Measurements from ENCODE around the gene USH2A. TPM values are rescaled to one million over a fixed set of nuclear protein-coding genes. Genes with fewer than 3 reads are reported as not detected.

The USH2A gene
- total and polyA plus RNA-seq, 3 donors from 2014 or later: 1.6 to 2.5 (median 1.8) TPM

- DNase-seq: no peak
Observed at GRCh38 chr1:215590779-215591491, 832.3 kb downstream of the USH2A start.

DNA sequence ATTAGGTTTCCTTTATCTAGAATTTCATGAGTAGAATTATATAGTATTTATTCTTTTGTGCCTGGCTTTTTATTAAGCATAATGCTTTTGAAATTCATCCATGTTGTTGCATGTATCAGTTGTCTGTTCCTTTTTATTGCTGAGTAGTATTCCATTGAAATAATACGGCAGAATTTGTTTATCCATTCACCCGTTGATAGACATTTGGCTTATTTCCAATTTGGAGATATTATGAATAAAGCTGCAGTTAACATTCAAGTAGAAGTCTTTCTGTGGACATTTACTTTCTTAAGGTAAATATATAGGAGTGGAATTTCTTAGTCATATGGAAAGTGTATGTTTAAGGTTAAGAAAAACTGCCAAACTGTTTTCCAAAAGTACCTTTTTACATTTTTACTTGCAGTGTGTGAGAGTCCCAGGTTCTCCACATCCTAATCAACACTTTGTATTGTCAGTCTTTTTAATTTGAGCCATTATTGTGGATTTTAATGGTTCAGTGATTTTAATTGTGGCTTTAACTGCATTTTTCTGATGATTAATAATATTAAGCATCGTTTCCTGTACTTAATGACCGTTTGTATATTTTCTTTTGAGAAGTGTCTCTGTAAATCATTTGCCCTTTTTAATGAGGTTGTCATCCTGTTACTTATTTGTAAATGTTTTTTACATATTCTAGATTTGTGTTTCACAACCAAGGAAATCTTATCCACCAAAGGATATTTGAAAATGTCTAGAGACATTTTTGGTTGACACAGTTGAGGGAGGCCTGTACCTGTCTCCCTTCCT is 833.4 kb downstream of the USH2A start:
- 79 to 84% methylated on average over 4 of the region's 4 CpGs for WGBS, 2 donors
- no peak for TF ChIP-seq POLR2A (IDR thresholded peaks at IDR 0.05)
- TF ChIP-seq, protein P1, sequence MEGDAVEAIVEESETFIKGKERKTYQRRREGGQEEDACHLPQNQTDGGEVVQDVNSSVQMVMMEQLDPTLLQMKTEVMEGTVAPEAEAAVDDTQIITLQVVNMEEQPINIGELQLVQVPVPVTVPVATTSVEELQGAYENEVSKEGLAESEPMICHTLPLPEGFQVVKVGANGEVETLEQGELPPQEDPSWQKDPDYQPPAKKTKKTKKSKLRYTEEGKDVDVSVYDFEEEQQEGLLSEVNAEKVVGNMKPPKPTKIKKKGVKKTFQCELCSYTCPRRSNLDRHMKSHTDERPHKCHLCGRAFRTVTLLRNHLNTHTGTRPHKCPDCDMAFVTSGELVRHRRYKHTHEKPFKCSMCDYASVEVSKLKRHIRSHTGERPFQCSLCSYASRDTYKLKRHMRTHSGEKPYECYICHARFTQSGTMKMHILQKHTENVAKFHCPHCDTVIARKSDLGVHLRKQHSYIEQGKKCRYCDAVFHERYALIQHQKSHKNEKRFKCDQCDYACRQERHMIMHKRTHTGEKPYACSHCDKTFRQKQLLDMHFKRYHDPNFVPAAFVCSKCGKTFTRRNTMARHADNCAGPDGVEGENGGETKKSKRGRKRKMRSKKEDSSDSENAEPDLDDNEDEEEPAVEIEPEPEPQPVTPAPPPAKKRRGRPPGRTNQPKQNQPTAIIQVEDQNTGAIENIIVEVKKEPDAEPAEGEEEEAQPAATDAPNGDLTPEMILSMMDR (IDR thresholded peaks at IDR 0.05): no peak
- H3K4me1 ChIP-seq: peaks cover 9% of the 10 kb centered on the region
- no peaks in the 10 kb centered on the region for H3K9me3 ChIP-seq
- H3K27me3 ChIP-seq: no peaks in the 10 kb centered on the region
- intact Hi-C loops (cut with DNase I; ENCODE audit: low total_unique reads): no loop called here
- DNase-seq: no peak
- H3K27ac ChIP-seq: no peak overlapping the region
- no peak overlapping the region for H3K4me3 ChIP-seq
- no peaks in the 10 kb centered on the region for H3K36me3 ChIP-seq (ENCODE audit: low read depth, missing control alignments)

More at GRCh38 chr1:215590779-215591491, 832.3 kb downstream of the USH2A start:
- Histone ChIP-seq H3K36me3 (ENCODE audit: low read depth, missing control alignments) (no peaks in the 10 kb centered on the region), H3K27ac (no peak overlapping the region), H3K4me1 (peaks cover 9% of the 10 kb centered on the region), H3K4me3 (no peak overlapping the region), H3K9me3 (no peaks in the 10 kb centered on the region), H3K27me3 (no peaks in the 10 kb centered on the region)
- WGBS, 2 donors: 94 to 97% methylated on average over 4 of the region's 4 CpGs
- TF ChIP-seq, protein P1 (IDR thresholded peaks at IDR 0.05): no peak
- no peak for TF ChIP-seq POLR2A (IDR thresholded peaks at IDR 0.05)
- intact Hi-C loops (cut with DNase I; ENCODE audit: low total_unique reads): no loop called here

- intact Hi-C loops (cut with DNase I; ENCODE audit: low total_unique reads): no loop called here
- whole genome bisulfite sequencing, 2 donors: 88 to 93% methylated on average over 1 of the region's 1 CpG
- no peaks in the 10 kb centered on the region for H3K9me3 ChIP-seq
- H3K27me3 ChIP-seq: no peaks in the 10 kb centered on the region
- no peak overlapping the region for H3K4me3 ChIP-seq
- no peaks in the 10 kb centered on the region for H3K36me3 ChIP-seq (ENCODE audit: low read depth, missing control alignments)
- TF ChIP-seq POLR2A (IDR thresholded peaks at IDR 0.05): no peak
- TF ChIP-seq, protein P1 (IDR thresholded peaks at IDR 0.05): no peak
- H3K4me1 ChIP-seq: no peaks in the 10 kb centered on the region
- DNase-seq: no peak
- H3K27ac ChIP-seq: no peak overlapping the region
Observed at GRCh38 chr1:215584389-215584788, 838.9 kb downstream of the USH2A start.

GRCh38 chr1:215583185-215583749 is 840.0 kb downstream of the USH2A start:
- TF ChIP-seq, protein P1 (IDR thresholded peaks at IDR 0.05): no peak
- no peak for TF ChIP-seq POLR2A (IDR thresholded peaks at IDR 0.05)
- H3K27ac ChIP-seq: no peak overlapping the region
- DNase-seq: no peak
- H3K4me3 ChIP-seq: no peak overlapping the region
- no peaks in the 10 kb centered on the region for H3K36me3 ChIP-seq (ENCODE audit: low read depth, missing control alignments)
- intact Hi-C loops (cut with DNase I; ENCODE audit: low total_unique reads): no loop called here
- H3K27me3 ChIP-seq: no peaks in the 10 kb centered on the region
- H3K9me3 ChIP-seq: no peaks in the 10 kb centered on the region
- 75 to 87% methylated on average over 5 of the region's 5 CpGs for WGBS, 2 donors
- H3K4me1 ChIP-seq: no peaks in the 10 kb centered on the region

Data from testis (tissue), 3 donors.